GM12878 (cell line): ENCODE measurements around the gene EEF1A1. TPM values are rescaled to one million over a fixed set of nuclear protein-coding genes. Genes with fewer than 3 reads are reported as not detected.

Experiments used
- ATAC-seq: fragments of 200-7000 bp; cut with Tn5 transposase; 3 replicates; pipeline ENCODE4 v1.9.1; 2020; ENCODE audit warnings: mild to moderate bottlenecking, moderate library complexity
- BruUV-seq: library from RNA; stranded (reverse); fragments of 400-500 nt; replicated peaks from 2 replicates; lab custom pipeline; 2021; lab: Mats Ljungman, UMichigan
- CTCF ChIA-PET: fragments of 300-600 bp; sonication (Branson Sonifier 250); formaldehyde crosslinking; extraction: SDS; loops from one replicate; lab custom pipeline; 2021; ENCODE audit warnings: inconsistent platforms; lab: Yijun Ruan, JAX
- POLR2A ChIA-PET: fragments of 350-600 bp; formaldehyde crosslinking; extraction: SDS; loops from one replicate; lab custom pipeline; 2021; ENCODE audit warnings: inconsistent platforms; lab: Charles Lee
- RAD21 ChIA-PET: fragments of 300-600 bp; sonication (Branson Sonifier 250); formaldehyde crosslinking; loops from one replicate; lab custom pipeline; 2023; ENCODE audit warnings: antibody characterized with exemption; ENCODE audit not compliant: unreplicated experiment; lab: Charles Lee
- SMC1A ChIA-PET: fragments of 300-600 bp; sonication (Branson Sonifier 250); formaldehyde crosslinking; loops from one replicate; lab custom pipeline; 2023; ENCODE audit not compliant: unreplicated experiment, uncharacterized antibody; lab: Charles Lee
- DNase-seq: peaks from one replicate; pipeline ENCODE4 v3.0.0-alpha.2; 2011; ENCODE audit warnings: low read depth, low spot score
- FAIRE-seq: peaks from 3 replicates; lab custom pipeline; 2011; peaks lifted over from hg19 to GRCh38; lab: Jason Lieb, UNC
- H2AFZ ChIP-seq: 2 replicates; pipeline ENCODE4 v1.6.0; 2011; ENCODE audit warnings: low read depth, low read length, control low read depth; ENCODE audit not compliant: control insufficient read depth
- H3K27ac ChIP-seq: 2 replicates; pipeline ENCODE4 v1.5.1; 2011; ENCODE audit warnings: control low read depth; ENCODE audit not compliant: control insufficient read depth, insufficient read depth
- H3K27me3 ChIP-seq, 2 experiments: replicated peaks in 1 of 2; 2 replicates each; pipeline versions ENCODE4 v1.6.0 to v1.6.1; 2011; ENCODE audit warnings: low read length in 1 of 2; ENCODE audit not compliant: control insufficient read depth in 2 of 2, insufficient read depth in 2 of 2
- H3K36me3 ChIP-seq, 2 experiments: 2 replicates each; pipeline ENCODE4 v1.5.1; 2011; ENCODE audit warnings: low read length in 1 of 2; ENCODE audit not compliant: control insufficient read depth in 2 of 2, insufficient read depth in 2 of 2
- H3K4me1 ChIP-seq: 2 replicates; pipeline ENCODE4 v1.6.1; 2011; ENCODE audit warnings: mild to moderate bottlenecking, low read length, moderate library complexity, mixed read lengths; ENCODE audit not compliant: control insufficient read depth, insufficient read depth
- H3K4me2 ChIP-seq: 2 replicates; pipeline ENCODE4 v1.6.0; 2011; ENCODE audit warnings: control low read depth; ENCODE audit not compliant: control insufficient read depth, insufficient read depth
- H3K4me3 ChIP-seq: fragments of 200-600 bp; sonication (generic); 2 replicates; pipeline ENCODE4 v1.5.1; 2016
- H3K79me2 ChIP-seq: 2 replicates; pipeline ENCODE4 v1.6.0; 2011; ENCODE audit warnings: low read length; ENCODE audit not compliant: control insufficient read depth, insufficient read depth
- H3K9ac ChIP-seq: 2 replicates; pipeline ENCODE4 v1.8.0; 2011; ENCODE audit warnings: low read length, control low read depth, mixed read lengths; ENCODE audit not compliant: control insufficient read depth, insufficient read depth
- H3K9me3 ChIP-seq: replicated peaks from 3 replicates; pipeline ENCODE4 v1.5.1; 2011; ENCODE audit warnings: mild to moderate bottlenecking, low read length; ENCODE audit not compliant: control insufficient read depth, insufficient read depth
- H4K20me1 ChIP-seq: 2 replicates; pipeline ENCODE4 v1.6.0; 2011; ENCODE audit not compliant: control insufficient read depth, insufficient read depth
- ASH2L ChIP-seq: fragments of 300-600, 200-600 bp; sonication (generic); IDR thresholded peaks from 2 replicates; pipeline ENCODE4 v1.6.1; 2017; ENCODE audit warnings: low read depth, mild to moderate bottlenecking, borderline replicate concordance
- BRCA1 ChIP-seq: IDR thresholded peaks from 2 replicates; pipeline ENCODE4 v1.6.1; 2011; ENCODE audit warnings: low read depth, low read length, improper control_type of control experiment
- CBX5 ChIP-seq: sonication (generic); IDR thresholded peaks from 2 replicates; pipeline ENCODE4 v1.6.1; 2016; ENCODE audit warnings: low read depth, moderate library complexity, mild to moderate bottlenecking, inconsistent platforms
- CEBPZ ChIP-seq: fragments of 150-350 bp; IDR thresholded peaks from 2 replicates; pipeline ENCODE4 v1.6.1; 2016; ENCODE audit warnings: low read depth, low read length
- EP300 ChIP-seq, 2 experiments: fragments of 150-350 bp in 1 of 2; IDR thresholded peaks; 2 replicates each; pipeline ENCODE4 v1.6.1; 2011 to 2012; ENCODE audit warnings: low read depth in 2 of 2, low read length in 2 of 2, borderline replicate concordance in 1 of 2, improper control_type of control experiment in 1 of 2, inconsistent platforms in 1 of 2; ENCODE audit not compliant: control insufficient read depth in 1 of 2
- HSF1 ChIP-seq: fragments of 150-350 bp; IDR thresholded peaks from 2 replicates; pipeline ENCODE4 v1.6.1; 2014; ENCODE audit warnings: mild to moderate bottlenecking, low read depth, low read length
- MEF2B ChIP-seq: fragments of 450-650 bp; IDR thresholded peaks from 2 replicates; pipeline ENCODE4 v1.6.1; 2018; ENCODE audit warnings: mild to moderate bottlenecking, moderate library complexity; ENCODE audit not compliant: partially characterized antibody, poor library complexity, severe bottlenecking
- MYC ChIP-seq: IDR thresholded peaks from 2 replicates; pipeline ENCODE4 v1.6.1; 2011; ENCODE audit warnings: mild to moderate bottlenecking, low read length, moderate library complexity, inconsistent platforms; ENCODE audit not compliant: insufficient read depth, insufficient replicate concordance, insufficient read length, severe bottlenecking
- NRF1 ChIP-seq: conservative IDR thresholded peaks from 2 replicates; pipeline ENCODE4 v1.6.1; 2011; ENCODE audit warnings: mild to moderate bottlenecking, low read depth, low read length, improper control_type of control experiment
- PML ChIP-seq: IDR thresholded peaks from 2 replicates; pipeline ENCODE4 v1.6.1; 2012; ENCODE audit warnings: low read length, inconsistent platforms
- RAD21 ChIP-seq: IDR thresholded peaks from 2 replicates; pipeline ENCODE4 v1.6.1; 2011; ENCODE audit warnings: mild to moderate bottlenecking, low read depth, low read length, moderate library complexity; ENCODE audit not compliant: insufficient read depth
- RFX5 ChIP-seq: IDR thresholded peaks from 2 replicates; pipeline ENCODE4 v1.6.1; 2011; ENCODE audit warnings: low read depth, low read length, improper control_type of control experiment
- SRF ChIP-seq, 2 experiments: IDR thresholded peaks; 2 replicates each; pipeline ENCODE4 v1.6.1; 2011; ENCODE audit warnings: low read depth in 2 of 2, low read length in 2 of 2, mild to moderate bottlenecking in 1 of 2, moderate library complexity in 1 of 2
- SUZ12 ChIP-seq: fragments of 200-600 bp; sonication (generic); IDR thresholded peaks from one replicate; pipeline ENCODE4 v1.6.1; 2018; ENCODE audit warnings: antibody characterized with exemption, mild to moderate bottlenecking; ENCODE audit not compliant: unreplicated experiment
- USF2 ChIP-seq: IDR thresholded peaks from 2 replicates; pipeline ENCODE4 v1.6.1; 2011; ENCODE audit warnings: low read depth, low read length, improper control_type of control experiment, borderline replicate concordance
- ZNF622 ChIP-seq: fragments of 450-650 bp; IDR thresholded peaks from 2 replicates; pipeline ENCODE4 v1.6.1; 2017; ENCODE audit warnings: mild to moderate bottlenecking, inconsistent platforms
- WGBS: methylation state at CpG from one replicate; pipeline ENCODE4 v1.1.6; 2016; ENCODE audit warnings: low lambda C conversion rate; ENCODE audit not compliant: insufficient replicate concordance, insufficient coverage; ENCODE audit errors: missing lambda C conversion rate; 5-methylcytosine and 5-hydroxymethylcytosine counted together
- in situ Hi-C: fragments of 300-500 bp; cut with MboI; formaldehyde crosslinking; loops from 9 replicates; pipeline ENCODE4 v1.14.3; 2018; ENCODE audit warnings: mixed read lengths
- intact Hi-C: fragments of 100-400 bp; cut with micrococcal nuclease; formaldehyde crosslinking; loops from one replicate; pipeline ENCODE4 v1.14.2; 2022; ENCODE audit not compliant: unreplicated experiment
- polyA plus RNA-seq, 11 experiments: library from polyadenylated mRNA; depleted of rRNA in 4 of 11; unstranded in 6 of 11; stranded (reverse) in 5 of 11; fragments of >200 nt; fragmentation: Nextera tagmentation in 4 of 11; fragmentation: Illumina TruSeq in 1 of 11; extraction: Ambion mirVana in 4 of 11; extraction: Trizol in 1 of 11; gene quantifications; 1 replicate in 1 of 11; 2 replicates in 10 of 11; pipeline versions ENCODE4 v1.2.1 to v1.2.3, GENCODE V29; 2011 to 2016; ENCODE audit warnings: inconsistent platforms in 2 of 11, missing spikeins in 2 of 11, low read depth in 1 of 11
- total RNA-seq, 4 experiments: library from RNA; depleted of rRNA in 3 of 4; stranded (reverse); fragments of >200 nt in 3 of 4; fragmentation: Illumina TruSeq in 1 of 4; extraction: Trizol in 1 of 4; gene quantifications; 2 replicates each; pipeline versions ENCODE4 v1.2.1 to v1.2.3, GENCODE V29; 2013 to 2021
- TF ChIP-seq, protein P1 (sequence below): IDR thresholded peaks from 2 replicates; pipeline ENCODE4 v1.6.1; 2012; ENCODE audit warnings: low read depth, low read length, improper control_type of control experiment

EEF1A1 gene
- total and polyA plus RNA-seq, 10 of the 15 experiments (the other 5 are each of a cell fraction or from before 2014, with no cell fraction given): 4,214 to 18,090 (median 14,132) TPM

- intact Hi-C loops (loop anchor here (1.0 kb wide), 2 partner anchors 25 to 37 kb away; no protein-coding TSS in a partner anchor), in situ Hi-C loops (no loop called here)
- FAIRE-seq: no peak
- ChIA-PET SMC1A (interaction anchor here (1.0 to 5.3 kb wide), 5 partner anchors 12 to 38 kb away, joined by 3 to 38 read pairs (median 18); partner anchors contain the start of gene EEF1A1), RAD21 (interaction anchor here (0.9 to 4.6 kb wide), 5 partner anchors 10 to 89 kb away, joined by 5 to 42 read pairs (median 7); partner anchors contain the start of gene EEF1A1), POLR2A (interaction anchor here (0.9 to 4.8 kb wide), 2 partner anchors 26 to 38 kb away, joined by 4 to 48 read pairs; partner anchors contain the start of gene EEF1A1), CTCF (interaction anchor here (1.3 to 4.8 kb wide), 2 partner anchors 20 to 45 kb away, joined by 3 to 18 read pairs; no protein-coding TSS in a partner anchor)
- Histone ChIP-seq H3K4me1 (peaks cover 29% of the 10 kb centered on the region), H2AFZ (peak overlapping the region; percentile 41), H3K79me2 (no peaks in the 10 kb centered on the region), H3K9me3 (no peaks in the 10 kb centered on the region), H3K36me3 (no peaks in the 10 kb centered on the region), H4K20me1 (no peaks in the 10 kb centered on the region), H3K9ac (peak overlapping the region; percentile 21), H3K4me3 (peak overlapping the region; percentile 49; the same call in 1 of the 2 replicates), H3K27me3 (no peaks in the 10 kb centered on the region), H3K4me2 (peak overlapping the region; percentile 79), H3K27ac (peak overlapping the region; percentile 80)
- BruUV-seq: no TSS peak
- ATAC-seq: peak; percentile 65
- 0% methylated on average over 8 of the region's 8 CpGs for WGBS
- peak; percentile 30 for DNase-seq
- TF ChIP-seq MEF2B (no peak), RFX5 (no peak), SRF (IDR thresholded peaks at IDR 0.05; ENCODE audit: low read depth in 2 of 2, low read length in 2 of 2) (no peak), ZNF622 (no peak), CBX5 (no peak), HSF1 (no peak), EP300 (IDR thresholded peaks at IDR 0.05; ENCODE audit: borderline replicate concordance in 1 of 2, control insufficient read depth in 1 of 2, low read depth in 2 of 2, low read length in 2 of 2) (no peak), CEBPZ (no peak), MYC (no peak), SUZ12 (no peak), ASH2L (no peak), BRCA1 (no peak), RAD21 (no peak), USF2 (no peak), PML (no peak), NRF1 (no peak)
- TF ChIP-seq, protein P1, sequence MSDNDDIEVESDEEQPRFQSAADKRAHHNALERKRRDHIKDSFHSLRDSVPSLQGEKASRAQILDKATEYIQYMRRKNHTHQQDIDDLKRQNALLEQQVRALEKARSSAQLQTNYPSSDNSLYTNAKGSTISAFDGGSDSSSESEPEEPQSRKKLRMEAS: no peak
These were observed 39.4 kb upstream of the EEF1A1 start for GRCh38 chr6:73560182-73560732.
